A673 (cell line): ENCODE measurements around the gene CHN1. TPM values are rescaled to one million over a fixed set of nuclear protein-coding genes. Genes with fewer than 3 reads are reported as not detected.
A peak's percentile ranks its signal among the peaks of the same experiment; 100 is the strongest.

ENCODE experiments used
- BruUV-seq: library from RNA; stranded (reverse); fragments of 400-500 nt; replicated peaks from 2 replicates; lab custom pipeline; 2021; lab: Mats Ljungman, UMichigan
- CTCF ChIA-PET: fragments of 300-600 bp; sonication (Branson Sonifier 250); formaldehyde crosslinking; loops from one replicate; lab custom pipeline; 2022; ENCODE audit warnings: antibody characterized with exemption; lab: Charles Lee
- POLR2A ChIA-PET: fragments of 300-600 bp; sonication (Branson Sonifier 250); formaldehyde crosslinking; loops from one replicate; lab custom pipeline; 2022; ENCODE audit warnings: antibody characterized with exemption; ENCODE audit not compliant: low non-redundant PET; lab: Charles Lee
- DNase-seq: peaks from one replicate; pipeline ENCODE4 v3.0.0-alpha.2; 2015; ENCODE audit warnings: low spot score
- H3K27ac ChIP-seq: fragments of 200-600 bp; sonication (generic); 2 replicates; pipeline ENCODE4 v1.5.1; 2016; ENCODE audit warnings: mixed run types, low read depth, mild to moderate bottlenecking, mixed read lengths, antibody characterized with exemption, low read length; ENCODE audit not compliant: poor library complexity, severe bottlenecking
- H3K27me3 ChIP-seq: fragments of 200-600 bp; sonication (generic); replicated peaks from 2 replicates; pipeline ENCODE4 v1.6.1; 2017; ENCODE audit warnings: mixed run types, low read depth, mild to moderate bottlenecking, mixed read lengths, antibody characterized with exemption, low read length; ENCODE audit not compliant: insufficient read depth, poor library complexity
- H3K36me3 ChIP-seq: fragments of 200-600 bp; sonication (generic); 2 replicates; pipeline ENCODE4 v1.6.1; 2016; ENCODE audit warnings: mixed run types, mild to moderate bottlenecking, mixed read lengths, antibody characterized with exemption, low read length; ENCODE audit not compliant: insufficient read depth, poor library complexity, severe bottlenecking
- H3K4me1 ChIP-seq: fragments of 200-600 bp; sonication (generic); 2 replicates; pipeline ENCODE4 v1.6.1; 2017; ENCODE audit warnings: mixed run types, mild to moderate bottlenecking, mixed read lengths, antibody characterized with exemption, low read length; ENCODE audit not compliant: insufficient read depth, poor library complexity, severe bottlenecking
- H3K4me3 ChIP-seq: fragments of 200-600 bp; sonication (generic); 2 replicates; pipeline ENCODE4 v1.5.1; 2016; ENCODE audit warnings: low read depth, mixed run types, mild to moderate bottlenecking, mixed read lengths, low read length; ENCODE audit not compliant: poor library complexity, severe bottlenecking
- H3K9me3 ChIP-seq: fragments of 200-600 bp; sonication (generic); 2 replicates; pipeline ENCODE4 v1.6.1; 2016; ENCODE audit warnings: mixed run types, low read depth, mild to moderate bottlenecking, mixed read lengths, antibody characterized with exemption, low read length; ENCODE audit not compliant: poor library complexity, severe bottlenecking
- EZH2 ChIP-seq: fragments of 200-600 bp; sonication (generic); IDR thresholded peaks from 2 replicates; pipeline ENCODE4 v1.6.1; 2017; ENCODE audit warnings: borderline replicate concordance, low read depth, mild to moderate bottlenecking, mixed read lengths, antibody characterized with exemption, low read length; ENCODE audit not compliant: poor library complexity, severe bottlenecking
- intact Hi-C: fragments of 100-400 bp; cut with micrococcal nuclease; formaldehyde crosslinking; loops from one replicate; pipeline ENCODE4 v1.10.0; 2022; ENCODE audit not compliant: unreplicated experiment
- total RNA-seq: library from RNA; stranded (reverse); gene quantifications from 2 replicates; pipeline ENCODE4 v1.2.3, GENCODE V29; 2021
- TF ChIP-seq, protein P1 (sequence below): fragments of 300-800, 200-600 bp; sonication (generic); conservative IDR thresholded peaks from 2 replicates; pipeline ENCODE4 v1.5.1; 2017; ENCODE audit warnings: low read depth, mild to moderate bottlenecking, antibody characterized with exemption, low read length, moderate library complexity, mixed read lengths

The CHN1 gene
- total RNA-seq, 1 experiment from 2014 or later: 11.3 TPM

- peak; percentile 13 for DNase-seq
- ChIA-PET CTCF (no interaction called here), POLR2A (no interaction called here)
- no peaks in the 10 kb centered on the region for H3K27me3 ChIP-seq
- TF ChIP-seq EZH2: no peak
- TF ChIP-seq, protein P1, sequence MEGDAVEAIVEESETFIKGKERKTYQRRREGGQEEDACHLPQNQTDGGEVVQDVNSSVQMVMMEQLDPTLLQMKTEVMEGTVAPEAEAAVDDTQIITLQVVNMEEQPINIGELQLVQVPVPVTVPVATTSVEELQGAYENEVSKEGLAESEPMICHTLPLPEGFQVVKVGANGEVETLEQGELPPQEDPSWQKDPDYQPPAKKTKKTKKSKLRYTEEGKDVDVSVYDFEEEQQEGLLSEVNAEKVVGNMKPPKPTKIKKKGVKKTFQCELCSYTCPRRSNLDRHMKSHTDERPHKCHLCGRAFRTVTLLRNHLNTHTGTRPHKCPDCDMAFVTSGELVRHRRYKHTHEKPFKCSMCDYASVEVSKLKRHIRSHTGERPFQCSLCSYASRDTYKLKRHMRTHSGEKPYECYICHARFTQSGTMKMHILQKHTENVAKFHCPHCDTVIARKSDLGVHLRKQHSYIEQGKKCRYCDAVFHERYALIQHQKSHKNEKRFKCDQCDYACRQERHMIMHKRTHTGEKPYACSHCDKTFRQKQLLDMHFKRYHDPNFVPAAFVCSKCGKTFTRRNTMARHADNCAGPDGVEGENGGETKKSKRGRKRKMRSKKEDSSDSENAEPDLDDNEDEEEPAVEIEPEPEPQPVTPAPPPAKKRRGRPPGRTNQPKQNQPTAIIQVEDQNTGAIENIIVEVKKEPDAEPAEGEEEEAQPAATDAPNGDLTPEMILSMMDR: no peak
- no peaks in the 10 kb centered on the region for H3K36me3 ChIP-seq
- BruUV-seq: no TSS peak
- no peaks in the 10 kb centered on the region for H3K9me3 ChIP-seq
- intact Hi-C loops: no loop called here
- no peak overlapping the region for H3K4me3 ChIP-seq
- H3K4me1 ChIP-seq: no peaks in the 10 kb centered on the region
- H3K27ac ChIP-seq: no peak overlapping the region
These were observed 216.8 kb downstream of the CHN1 start for GRCh38 chr2:174788291-174788929.

- TF ChIP-seq EZH2: no peak
- TF ChIP-seq, protein P1: no peak
- Histone ChIP-seq H3K36me3 (no peaks in the 10 kb centered on the region), H3K4me3 (no peak overlapping the region), H3K27ac (no peak overlapping the region), H3K9me3 (no peaks in the 10 kb centered on the region), H3K27me3 (no peaks in the 10 kb centered on the region), H3K4me1 (no peaks in the 10 kb centered on the region)
- BruUV-seq: no TSS peak
- no peak for DNase-seq
- intact Hi-C loops: no loop called here
- POLR2A ChIA-PET: no interaction called here
- CTCF ChIA-PET: no interaction called here
These were observed 217.5 kb downstream of the CHN1 start for GRCh38 chr2:174787487-174788205.

GRCh38 chr2:174786066-174786725 is 219.0 kb downstream of the CHN1 start:
- DNase-seq: no peak
- no peaks in the 10 kb centered on the region for H3K4me1 ChIP-seq
- no peak overlapping the region for H3K27ac ChIP-seq
- H3K36me3 ChIP-seq: no peaks in the 10 kb centered on the region
- POLR2A ChIA-PET: no interaction called here
- intact Hi-C loops: no loop called here
- no TSS peak for BruUV-seq
- TF ChIP-seq, protein P1: no peak
- TF ChIP-seq EZH2: no peak
- no peaks in the 10 kb centered on the region for H3K9me3 ChIP-seq
- H3K27me3 ChIP-seq: no peaks in the 10 kb centered on the region
- CTCF ChIA-PET: no interaction called here
- no peak overlapping the region for H3K4me3 ChIP-seq
